Peyer's patch (tissue), 4 donors: ENCODE results near the gene PITX2. TPM values are rescaled to one million over a fixed set of nuclear protein-coding genes. Genes with fewer than 3 reads are reported as not detected.

ENCODE experiments used
- DNase-seq, 3 donors: peaks; one replicate each; pipeline ENCODE4 v3.0.0-alpha.2; 2017 to 2019
- H3K27ac ChIP-seq, 4 donors: fragments of 200-600 bp; sonication (generic); one replicate each; pipeline ENCODE4 v1.5.1; 2016 to 2019
- H3K27me3 ChIP-seq, 2 donors: fragments of 200-600 bp; sonication (generic); one replicate each; pipeline ENCODE4 v1.5.1; 2019
- H3K36me3 ChIP-seq, 3 donors: fragments of 200-600 bp; sonication (generic); one replicate each; pipeline ENCODE4 v1.5.1; 2016 to 2019
- H3K4me1 ChIP-seq, 4 donors: fragments of 200-600 bp; sonication (generic); one replicate each; pipeline ENCODE4 v1.5.1; 2016 to 2019
- H3K4me3 ChIP-seq, 4 donors: fragments of 200-600 bp; sonication (generic); 1 replicate in 3 of 4; 2 replicates in 1 of 4; pipeline ENCODE4 v1.5.1; 2016 to 2019; ENCODE audit warnings: mild to moderate bottlenecking in 1 of 4
- H3K9me3 ChIP-seq, 4 donors: fragments of 200-600 bp; sonication (generic); one replicate each; pipeline ENCODE4 v1.5.1; 2016 to 2019; ENCODE audit warnings: mild to moderate bottlenecking in 1 of 4
- CTCF ChIP-seq, 6 experiments: fragments of 450-650 bp in 4 of 6; fragments of 200-600 bp in 2 of 6; sonication (generic) in 1 of 6; IDR thresholded peaks; one replicate each; pipeline ENCODE4 v1.5.1; 2017 to 2019; ENCODE audit warnings: antibody characterized with exemption in 6 of 6, mild to moderate bottlenecking in 3 of 6, moderate library complexity in 1 of 6
- POLR2A ChIP-seq, 2 donors: fragments of 450-650 bp; IDR thresholded peaks; one replicate each; pipeline ENCODE4 v1.5.1; 2017; ENCODE audit warnings: antibody characterized with exemption in 2 of 2, mild to moderate bottlenecking in 2 of 2, moderate library complexity in 2 of 2
- total RNA-seq, 4 donors: library from RNA; depleted of rRNA; stranded (reverse); fragments of >200 nt; gene quantifications; one replicate each; pipeline ENCODE4 v1.1.0, GENCODE V29; 2016

Gene PITX2
- total RNA-seq, 4 donors from 2014 or later: 6.6 to 31.8 (median 24.6) TPM

- Histone ChIP-seq H3K27ac (no peak overlapping the region), H3K4me1 (no peaks in the 10 kb centered on the region), H3K36me3 (no peaks in the 10 kb centered on the region), H3K9me3 (peaks cover 0 to 7% (median 0%) of the 10 kb centered on the region in 4 donors), H3K27me3 (no peaks in the 10 kb centered on the region), H3K4me3 (no peak overlapping the region)
- TF ChIP-seq CTCF (IDR thresholded peaks at IDR 0.05) (no peak), POLR2A (IDR thresholded peaks at IDR 0.05) (no peak)
- DNase-seq: no peak
Measured at GRCh38 chr4:110597582-110597981, 25.3 kb downstream of the PITX2 start.

GRCh38 chr4:110596431-110596830 lies 26.4 kb downstream of the PITX2 start:
- TF ChIP-seq CTCF (IDR thresholded peaks at IDR 0.05) (no peak), POLR2A (IDR thresholded peaks at IDR 0.05) (no peak)
- no peak for DNase-seq
- H3K4me1 ChIP-seq: no peaks in the 10 kb centered on the region

GRCh38 chr4:110595583-110595982 lies 27.3 kb downstream of the PITX2 start:
- H3K9me3 ChIP-seq: peaks cover 0 to 7% (median 0%) of the 10 kb centered on the region in 4 donors
- DNase-seq: no peak
- no peaks in the 10 kb centered on the region for H3K4me1 ChIP-seq
- no peaks in the 10 kb centered on the region for H3K36me3 ChIP-seq
- TF ChIP-seq POLR2A (IDR thresholded peaks at IDR 0.05) (no peak), CTCF (IDR thresholded peaks at IDR 0.05) (no peak)
- no peak overlapping the region for H3K27ac ChIP-seq
- H3K4me3 ChIP-seq: no peak overlapping the region
- H3K27me3 ChIP-seq: no peaks in the 10 kb centered on the region

More at GRCh38 chr4:110596431-110596830, 26.4 kb downstream of the PITX2 start:
- H3K9me3 ChIP-seq: peaks cover 0 to 7% (median 0%) of the 10 kb centered on the region in 4 donors
- H3K27me3 ChIP-seq: no peaks in the 10 kb centered on the region
- H3K4me3 ChIP-seq: no peak overlapping the region
- H3K36me3 ChIP-seq: no peaks in the 10 kb centered on the region
- H3K27ac ChIP-seq: no peak overlapping the region

GRCh38 chr4:110589297-110589696 lies 33.6 kb downstream of the PITX2 start:
- TF ChIP-seq POLR2A (IDR thresholded peaks at IDR 0.05) (no peak), CTCF (IDR thresholded peaks at IDR 0.05) (peak in 1 of 6 experiments; percentile 29)
- H3K4me1 ChIP-seq: no peaks in the 10 kb centered on the region
- no peaks in the 10 kb centered on the region for H3K27me3 ChIP-seq
- H3K36me3 ChIP-seq: no peaks in the 10 kb centered on the region
- DNase-seq: no peak
- no peak overlapping the region for H3K4me3 ChIP-seq
- no peak overlapping the region for H3K27ac ChIP-seq
- no peaks in the 10 kb centered on the region for H3K9me3 ChIP-seq

GRCh38 chr4:110587666-110588285 lies 35.1 kb downstream of the PITX2 start:
- H3K27ac ChIP-seq: no peak overlapping the region
- no peak for DNase-seq
- H3K27me3 ChIP-seq: no peaks in the 10 kb centered on the region
- TF ChIP-seq POLR2A (IDR thresholded peaks at IDR 0.05): no peak
- TF ChIP-seq CTCF (IDR thresholded peaks at IDR 0.05): no peak
- no peaks in the 10 kb centered on the region for H3K4me1 ChIP-seq
- H3K36me3 ChIP-seq: no peaks in the 10 kb centered on the region
- H3K4me3 ChIP-seq: no peak overlapping the region
- no peaks in the 10 kb centered on the region for H3K9me3 ChIP-seq
